ENCODE results near the gene LARGE1.

Gene LARGE1

GRCh38 chr22:33792832-33793231, 127.4 kb downstream of the LARGE1 start:
- Histone ChIP-seq H3K4me3 (replicated peaks; ENCODE audit: insufficient read depth, low read length) (no peak overlapping the region), H3K27me3 (ENCODE audit: insufficient read depth, poor library complexity, severe bottlenecking) (no peaks in the 10 kb centered on the region), H3K27ac (replicated peaks) (no peak overlapping the region)
- TF ChIP-seq SPI1 (IDR thresholded peaks at IDR 0.05; ENCODE audit: borderline replicate concordance, low read depth) (no peak), POLR2AphosphoS5 (IDR thresholded peaks at IDR 0.05; ENCODE audit: low read depth) (no peak), CTCF (IDR thresholded peaks at IDR 0.05; ENCODE audit: insufficient read depth, low read length) (no peak), REST (IDR thresholded peaks at IDR 0.05; ENCODE audit: insufficient replicate concordance, low read depth) (no peak), GABPA (IDR thresholded peaks at IDR 0.05; ENCODE audit: low read depth) (no peak)
- DNase-seq (ENCODE audit: low read depth in 1 of 2, low spot score in 1 of 2), result no peak

GRCh38 chr22:33789690-33790253, 130.5 kb downstream of the LARGE1 start:
- no peak overlapping the region for H3K4me3 ChIP-seq (replicated peaks; ENCODE audit: insufficient read depth, low read length)
- DNase-seq (ENCODE audit: low read depth in 1 of 2, low spot score in 1 of 2), result no peak
- no peak overlapping the region for H3K27ac ChIP-seq (replicated peaks)
- H3K27me3 ChIP-seq (ENCODE audit: insufficient read depth, poor library complexity, severe bottlenecking), result no peaks in the 10 kb centered on the region
- TF ChIP-seq CTCF (IDR thresholded peaks at IDR 0.05; ENCODE audit: insufficient read depth, low read length), result no peak
- TF ChIP-seq SPI1 (IDR thresholded peaks at IDR 0.05; ENCODE audit: borderline replicate concordance, low read depth), result no peak
- TF ChIP-seq GABPA (IDR thresholded peaks at IDR 0.05; ENCODE audit: low read depth), result no peak
- TF ChIP-seq POLR2AphosphoS5 (IDR thresholded peaks at IDR 0.05; ENCODE audit: low read depth), result no peak
- no peak for TF ChIP-seq REST (IDR thresholded peaks at IDR 0.05; ENCODE audit: insufficient replicate concordance, low read depth)

- H3K4me3 ChIP-seq (replicated peaks; ENCODE audit: insufficient read depth, low read length), result no peak overlapping the region
- no peak overlapping the region for H3K27ac ChIP-seq (replicated peaks)
- DNase-seq (ENCODE audit: low read depth in 1 of 2, low spot score in 1 of 2), result no peak
- TF ChIP-seq REST (IDR thresholded peaks at IDR 0.05; ENCODE audit: insufficient replicate concordance, low read depth) (no peak), GABPA (IDR thresholded peaks at IDR 0.05; ENCODE audit: low read depth) (no peak), CTCF (IDR thresholded peaks at IDR 0.05; ENCODE audit: insufficient read depth, low read length) (no peak), SPI1 (IDR thresholded peaks at IDR 0.05; ENCODE audit: borderline replicate concordance, low read depth) (no peak), POLR2AphosphoS5 (IDR thresholded peaks at IDR 0.05; ENCODE audit: low read depth) (no peak)
- no peaks in the 10 kb centered on the region for H3K27me3 ChIP-seq (ENCODE audit: insufficient read depth, poor library complexity, severe bottlenecking)
Measured at GRCh38 chr22:33788927-33789326, 131.3 kb downstream of the LARGE1 start.
